Neutrophil (primary cell): Measurements from ENCODE around the gene LRRC30.

ENCODE experiments used
- H3K27ac ChIP-seq: fragments of 200-600 bp; sonication (generic); 2 replicates; pipeline ENCODE4 v1.5.1; 2016; ENCODE audit warnings: mild to moderate bottlenecking, moderate library complexity
- H3K27me3 ChIP-seq: fragments of 200-600 bp; sonication (generic); 2 replicates; pipeline ENCODE4 v1.6.0; 2016; ENCODE audit warnings: mild to moderate bottlenecking
- H3K36me3 ChIP-seq: fragments of 200-600 bp; sonication (generic); 2 replicates; pipeline ENCODE4 v1.5.1; 2017
- H3K4me1 ChIP-seq, 2 experiments: fragments of 200-600 bp in 1 of 2; sonication (generic) in 1 of 2; 1 replicate in 1 of 2; 2 replicates in 1 of 2; pipeline versions ENCODE4 v1.5.1 to v1.6.1; 2013 to 2016; ENCODE audit warnings: low read depth in 1 of 2, low read length in 1 of 2, mild to moderate bottlenecking in 1 of 2, moderate library complexity in 1 of 2; ENCODE audit not compliant: control insufficient read depth in 1 of 2, insufficient read depth in 1 of 2
- H3K4me3 ChIP-seq, 2 experiments: fragments of 200-600 bp in 1 of 2; sonication (generic) in 1 of 2; 1 replicate in 1 of 2; 2 replicates in 1 of 2; pipeline ENCODE4 v1.5.1; 2013 to 2016; ENCODE audit warnings: low read depth in 1 of 2, low read length in 1 of 2, mild to moderate bottlenecking in 1 of 2, moderate library complexity in 1 of 2
- H3K9me3 ChIP-seq: fragments of 200-600 bp; sonication (generic); 2 replicates; pipeline ENCODE4 v1.5.1; 2016
- CTCF ChIP-seq: fragments of 200-600 bp; sonication (generic); IDR thresholded peaks from 2 replicates; pipeline ENCODE4 v1.5.1; 2016; ENCODE audit warnings: antibody characterized with exemption

LRRC30 gene

GRCh38 chr18:7281579-7281978 lies 50.7 kb downstream of the LRRC30 start:
- H3K36me3 ChIP-seq = no peaks in the 10 kb centered on the region
- H3K27me3 ChIP-seq = no peaks in the 10 kb centered on the region
- H3K4me3 ChIP-seq = no peak overlapping the region
- H3K4me1 ChIP-seq = peaks cover 23 to 28% of the 10 kb centered on the region in 2 experiments
- no peak overlapping the region for H3K27ac ChIP-seq
- no peak for TF ChIP-seq CTCF
- H3K9me3 ChIP-seq = no peaks in the 10 kb centered on the region
